NCI-H82 treated with DMSO at 0.1 percent for 48 hours (cell line): ENCODE measurements around the gene TRIM24.

Experiments
- DNase-seq: peaks from one replicate; lab custom pipeline; 2025; ENCODE audit not compliant: unreplicated experiment; lab: John Stamatoyannopoulos, UW

TRIM24 gene

GRCh38 chr7:138568655-138569054 is 108.6 kb downstream of the TRIM24 start:
- DNase-seq: no peak

- DNase-seq: no peak
Measured at GRCh38 chr7:138569418-138569817, 109.4 kb downstream of the TRIM24 start.

GRCh38 chr7:138570715-138571114 is 110.7 kb downstream of the TRIM24 start:
- DNase-seq: no peak

- DNase-seq: no peak
Measured at GRCh38 chr7:138573741-138574140, 113.7 kb downstream of the TRIM24 start.

GRCh38 chr7:138575897-138576428 is 115.9 kb downstream of the TRIM24 start:
- DNase-seq: no peak

GRCh38 chr7:138579136-138579535 is 119.1 kb downstream of the TRIM24 start:
- no peak for DNase-seq

- DNase-seq: no peak
Measured at GRCh38 chr7:138579671-138580070, 119.6 kb downstream of the TRIM24 start.

GRCh38 chr7:138581065-138581464 is 121.0 kb downstream of the TRIM24 start:
- DNase-seq: no peak

- DNase-seq: no peak
Measured at GRCh38 chr7:138584283-138584682, 124.2 kb downstream of the TRIM24 start.

- DNase-seq: no peak
Measured at GRCh38 chr7:138584696-138585095, 124.6 kb downstream of the TRIM24 start.

- no peak for DNase-seq
Measured at GRCh38 chr7:138585283-138585993, 125.4 kb downstream of the TRIM24 start.

GRCh38 chr7:138587485-138587884 is 127.4 kb downstream of the TRIM24 start:
- DNase-seq: no peak

GRCh38 chr7:138588986-138589385 is 128.9 kb downstream of the TRIM24 start:
- no peak for DNase-seq

- DNase-seq: no peak
Measured at GRCh38 chr7:138590154-138590553, 130.1 kb downstream of the TRIM24 start.

GRCh38 chr7:138595454-138595853 is 135.4 kb downstream of the TRIM24 start:
- DNase-seq: no peak

GRCh38 chr7:138602451-138602850 is 142.4 kb downstream of the TRIM24 start:
- DNase-seq: no peak

GRCh38 chr7:138603549-138604318 is 143.7 kb downstream of the TRIM24 start:
- DNase-seq: no peak

GRCh38 chr7:138606236-138606635 is 146.2 kb downstream of the TRIM24 start:
- no peak for DNase-seq

GRCh38 chr7:138607216-138608126 is 147.4 kb downstream of the TRIM24 start:
- DNase-seq: no peak

GRCh38 chr7:138608275-138608674 is 148.2 kb downstream of the TRIM24 start:
- no peak for DNase-seq

GRCh38 chr7:138610671-138611170 is 150.7 kb downstream of the TRIM24 start:
- no peak for DNase-seq
